Measurements from ENCODE around the gene ZNF768.
"Not testable (repeated sequence)": the region's sequence is repeated elsewhere in the genome, so short reads cannot be mapped to it uniquely, and the experiment has no call there.

DNA sequence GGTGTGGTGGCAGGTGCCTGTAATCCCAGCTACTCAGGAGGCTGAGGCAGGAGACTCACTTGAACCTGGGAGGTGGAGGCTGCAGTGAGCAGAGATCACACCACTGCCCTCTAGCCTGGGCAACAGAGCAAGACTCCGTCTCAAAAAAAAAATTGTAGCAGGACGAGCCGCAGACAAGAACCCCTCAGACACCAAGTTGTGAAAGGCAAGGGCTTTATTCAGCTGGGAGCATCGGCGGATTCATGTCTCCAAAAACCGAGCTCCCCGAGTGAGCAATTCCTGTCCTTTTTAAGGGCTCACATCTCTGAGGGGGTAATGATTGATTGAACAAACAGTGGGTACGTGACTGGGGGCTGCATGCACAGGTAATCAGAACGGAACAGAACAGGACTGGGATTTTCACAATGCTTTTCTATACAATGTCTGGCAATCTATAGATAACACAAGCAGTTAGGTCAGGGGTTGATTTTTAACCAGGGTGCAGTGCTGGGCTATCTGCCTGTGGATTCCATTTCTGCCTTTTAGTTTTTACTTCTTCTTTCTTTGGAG lies 14.6 kb upstream of the ZNF768 start:
- TF ChIP-seq POLR2A, POLR2AphosphoS5 (IDR thresholded peaks at IDR 0.05; ENCODE audit: low read depth, low read length): not testable (repeated sequence)

All from GM12892 (cell line).